SK-N-SH treated with all-trans-retinoic acid at 6 μM for 48 hours (cell line): ENCODE data around the gene CLECL1.

Experiments used
- ATAC-seq: fragments of 200-7000 bp; cut with Tn5 transposase; 3 replicates; pipeline ENCODE4 v1.9.1; 2020; ENCODE audit warnings: mild to moderate bottlenecking, moderate library complexity
- ARNTL ChIP-seq: fragments of 450-650 bp; formaldehyde crosslinking; IDR thresholded peaks from 2 replicates; pipeline ENCODE4 v1.5.0; 2020; ENCODE audit warnings: low read depth, mild to moderate bottlenecking, moderate library complexity, borderline replicate concordance
- BACH2 ChIP-seq: fragments of 250-450 bp; sonication (Bioruptor Pico); IDR thresholded peaks from 2 replicates; pipeline ENCODE4 v1.9.0; 2021; ENCODE audit warnings: mild to moderate bottlenecking, borderline replicate concordance
- CREB5 ChIP-seq: fragments of 250-450 bp; sonication (Bioruptor Pico); IDR thresholded peaks from 2 replicates; pipeline ENCODE4 v1.5.1; 2020; ENCODE audit warnings: low read depth, mild to moderate bottlenecking, moderate library complexity
- CSRNP3 ChIP-seq: fragments of 250-450 bp; sonication (Bioruptor Pico); IDR thresholded peaks from 2 replicates; pipeline ENCODE4 v1.5.1; 2021; ENCODE audit warnings: mild to moderate bottlenecking, moderate library complexity
- ESRRG ChIP-seq: fragments of 250-450 bp; sonication (Bioruptor Pico); IDR thresholded peaks from 2 replicates; pipeline ENCODE4 v1.6.1; 2021; ENCODE audit warnings: mild to moderate bottlenecking
- GLIS3 ChIP-seq: fragments of 250-450 bp; sonication (Bioruptor Pico); IDR thresholded peaks from 2 replicates; pipeline ENCODE4 v1.5.0; 2020; ENCODE audit warnings: mild to moderate bottlenecking, moderate library complexity
- ISL1 ChIP-seq: fragments of 250-450 bp; sonication (Bioruptor Pico); IDR thresholded peaks from 2 replicates; pipeline ENCODE4 v2.1.2; 2022; ENCODE audit warnings: mild to moderate bottlenecking, moderate library complexity
- OSR1 ChIP-seq: fragments of 250-450 bp; sonication (Bioruptor Pico); IDR thresholded peaks from 2 replicates; pipeline ENCODE4 v1.8.0; 2022; ENCODE audit warnings: moderate library complexity, mild to moderate bottlenecking, inconsistent platforms
- PATZ1 ChIP-seq: fragments of 250-450 bp; sonication (Bioruptor Pico); IDR thresholded peaks from 2 replicates; pipeline ENCODE4 v1.8.0; 2020; ENCODE audit warnings: mild to moderate bottlenecking, moderate library complexity, borderline replicate concordance
- POU6F1 ChIP-seq: fragments of 250-450 bp; sonication (Bioruptor Pico); IDR thresholded peaks from 2 replicates; pipeline ENCODE4 v1.8.0; 2021; ENCODE audit warnings: low read depth, mild to moderate bottlenecking, moderate library complexity, borderline replicate concordance
- RARB ChIP-seq: fragments of 250-450 bp; sonication (Bioruptor Pico); IDR thresholded peaks from 2 replicates; pipeline ENCODE4 v1.8.0; 2021; ENCODE audit warnings: mild to moderate bottlenecking, moderate library complexity
- SNAI2 ChIP-seq: fragments of 250-450 bp; sonication (Bioruptor Pico); IDR thresholded peaks from 2 replicates; pipeline ENCODE4 v1.5.0; 2020; ENCODE audit warnings: mild to moderate bottlenecking, moderate library complexity
- TCF4 ChIP-seq: fragments of 250-450 bp; sonication (Bioruptor Pico); IDR thresholded peaks from 2 replicates; pipeline ENCODE4 v1.8.0; 2021; ENCODE audit warnings: mild to moderate bottlenecking, moderate library complexity, borderline replicate concordance
- TOX ChIP-seq: fragments of 250-450 bp; sonication (Bioruptor Pico); IDR thresholded peaks from 2 replicates; pipeline ENCODE4 v1.8.0; 2021; ENCODE audit warnings: mild to moderate bottlenecking, moderate library complexity, borderline replicate concordance
- TSHZ2 ChIP-seq: fragments of 250-450 bp; sonication (Bioruptor Pico); IDR thresholded peaks from 2 replicates; pipeline ENCODE4 v1.5.0; 2020; ENCODE audit warnings: mild to moderate bottlenecking, moderate library complexity
- ZFP3 ChIP-seq: fragments of 250-450 bp; sonication (Bioruptor Pico); IDR thresholded peaks from 2 replicates; pipeline ENCODE4 v1.5.0; 2020; ENCODE audit warnings: mild to moderate bottlenecking, moderate library complexity
- ZFP30 ChIP-seq: fragments of 450-650 bp; formaldehyde crosslinking; IDR thresholded peaks from 2 replicates; pipeline ENCODE4 v1.5.0; 2022; ENCODE audit warnings: mild to moderate bottlenecking, moderate library complexity
- ZNF565 ChIP-seq: fragments of 450-650 bp; formaldehyde crosslinking; conservative IDR thresholded peaks from 2 replicates; pipeline ENCODE4 v1.5.0; 2020; ENCODE audit warnings: low read depth, mild to moderate bottlenecking, moderate library complexity
- ZNF70 ChIP-seq: fragments of 450-650 bp; formaldehyde crosslinking; IDR thresholded peaks from 2 replicates; pipeline ENCODE4 v1.5.0; 2020; ENCODE audit warnings: mild to moderate bottlenecking, moderate library complexity
- ZNF8 ChIP-seq: fragments of 450-650 bp; formaldehyde crosslinking; IDR thresholded peaks from 2 replicates; pipeline ENCODE4 v1.5.0; 2020; ENCODE audit warnings: mild to moderate bottlenecking, moderate library complexity

The CLECL1 gene

DNA sequence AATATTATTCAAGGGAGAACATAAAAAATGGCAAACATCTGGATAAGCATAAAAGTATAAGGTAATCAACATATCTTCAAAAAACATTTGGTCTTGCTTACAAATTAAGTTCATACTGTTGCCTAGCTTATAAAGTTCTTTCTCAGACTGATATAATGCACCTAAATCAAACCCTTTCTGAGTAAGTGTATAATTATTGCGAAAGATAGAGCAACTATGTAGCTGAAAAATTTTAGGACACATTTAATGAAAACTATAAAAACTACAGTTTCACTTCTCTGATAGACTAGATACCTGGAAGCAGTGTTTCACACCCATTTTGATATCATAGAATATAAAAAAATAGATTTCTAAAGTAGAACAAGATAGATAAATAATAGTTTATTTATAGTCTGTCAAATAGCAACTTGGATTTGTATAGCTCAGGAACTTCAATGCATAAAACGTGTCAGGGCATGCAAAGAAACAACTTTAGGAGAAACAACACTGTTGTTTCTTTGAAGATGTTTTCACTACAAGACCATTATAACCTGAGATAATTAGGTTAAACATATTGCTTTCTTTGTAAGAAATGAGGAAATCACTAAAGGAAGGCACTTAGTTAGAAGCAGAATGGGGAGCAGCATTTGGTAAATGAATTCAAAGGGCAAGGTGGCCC is 7.6 kb downstream of the CLECL1 start:
- TF ChIP-seq TSHZ2 (no peak), SNAI2 (no peak), TCF4 (no peak), CREB5 (CRISPR knock-in tag) (no peak), ISL1 (no peak), TOX (no peak), ZNF8 (no peak), GLIS3 (CRISPR knock-in tag) (no peak), OSR1 (CRISPR knock-in tag) (no peak), ZNF565 (CRISPR knock-in tag) (no peak), CSRNP3 (no peak), POU6F1 (CRISPR knock-in tag) (no peak), ARNTL (CRISPR knock-in tag) (no peak)
- no peak for ATAC-seq

- no peak for ATAC-seq
- TF ChIP-seq RARB (CRISPR knock-in tag) (no peak), SNAI2 (no peak), GLIS3 (CRISPR knock-in tag) (no peak), ZNF70 (CRISPR knock-in tag) (no peak), ZNF8 (no peak)
Observed at GRCh38 chr12:9724023-9724422, 8.9 kb downstream of the CLECL1 start.

DNA sequence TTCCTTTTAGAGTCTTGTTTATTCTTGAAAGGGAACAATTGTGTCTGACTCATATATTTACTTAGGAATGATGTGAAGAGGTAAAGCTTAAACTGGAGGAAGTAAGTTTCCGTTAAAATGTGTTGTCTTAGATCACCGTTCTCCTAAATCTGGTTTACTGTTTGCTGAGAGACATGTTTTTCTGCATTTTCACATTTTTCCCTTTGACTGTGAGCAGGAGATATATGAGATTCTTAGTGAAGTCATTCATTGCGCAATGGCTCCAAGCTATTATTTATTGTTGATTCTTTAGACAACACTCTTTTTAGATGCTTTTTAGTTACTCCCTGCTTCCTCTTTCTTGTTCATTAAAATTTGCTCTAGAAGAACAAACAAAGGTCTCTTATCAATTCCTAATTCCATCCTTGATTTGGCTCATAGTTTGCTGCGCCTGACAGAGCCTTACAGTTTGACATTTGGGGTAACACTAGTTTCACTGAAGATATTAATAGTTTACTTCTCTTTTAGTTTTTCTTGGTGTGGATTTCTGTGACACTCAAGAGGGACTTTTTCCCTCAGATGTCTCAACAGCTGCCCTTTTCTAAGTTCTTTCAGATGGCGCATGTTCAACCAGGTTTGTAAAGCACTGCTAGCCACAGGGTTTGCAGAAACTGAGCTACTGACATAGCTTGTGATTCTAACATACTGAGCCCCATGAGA is 11.4 kb downstream of the CLECL1 start:
- no peak for ATAC-seq
- no peak for TF ChIP-seq PATZ1 (CRISPR knock-in tag)
- TF ChIP-seq SNAI2, result no peak
- TF ChIP-seq ISL1, result no peak
- no peak for TF ChIP-seq ZNF8
- TF ChIP-seq OSR1 (CRISPR knock-in tag), result no peak
- TF ChIP-seq ZNF565 (CRISPR knock-in tag), result no peak
- TF ChIP-seq TCF4, result no peak
- no peak for TF ChIP-seq ZFP30 (CRISPR knock-in tag)
- no peak for TF ChIP-seq RARB (CRISPR knock-in tag)
- no peak for TF ChIP-seq ARNTL (CRISPR knock-in tag)
- TF ChIP-seq POU6F1 (CRISPR knock-in tag), result no peak
- no peak for TF ChIP-seq BACH2 (CRISPR knock-in tag)
- TF ChIP-seq TOX, result no peak
- TF ChIP-seq ZNF70 (CRISPR knock-in tag), result no peak
- TF ChIP-seq CREB5 (CRISPR knock-in tag), result no peak
- TF ChIP-seq ESRRG (CRISPR knock-in tag), result no peak
- no peak for TF ChIP-seq ZFP3 (CRISPR knock-in tag)
- TF ChIP-seq, all 23 proteins: peak for 0
